Superior temporal gyrus (tissue), 1 donor: ENCODE results near the gene DDI2.
A peak's percentile ranks its signal among the peaks of the same experiment; 100 is the strongest.
"Not testable (repeated sequence)": the region's sequence is repeated elsewhere in the genome, so short reads cannot be mapped to it uniquely, and the experiment has no call there.

Source experiments
- DNase-seq: peaks from one replicate; pipeline ENCODE4 v3.0.0-alpha.2; 2016; ENCODE audit errors: extremely low spot score

DDI2 gene

GRCh38 chr1:15617173-15618076 is at the start of gene DDI2:
Gene DDI2 (plus strand): TSS chr1:15617458. CDS start chr1:15617671, 213 bp downstream.
- DNase-seq = peak; percentile 93

GRCh38 chr1:15568387-15569073 is 48.7 kb upstream of the DDI2 start:
- DNase-seq = no peak

- no peak for DNase-seq
These were observed 46.4 kb upstream of the DDI2 start for GRCh38 chr1:15570861-15571260.

- DNase-seq = no peak
These were observed 46.0 kb upstream of the DDI2 start for GRCh38 chr1:15571266-15571665.

- DNase-seq = peak; percentile 61
These were observed 43.8 kb upstream of the DDI2 start for GRCh38 chr1:15573477-15573876.

GRCh38 chr1:15574741-15575140 is 42.5 kb upstream of the DDI2 start:
- peak; percentile 45 for DNase-seq

GRCh38 chr1:15575549-15576150 is 41.6 kb upstream of the DDI2 start:
- DNase-seq = no peak

- no peak for DNase-seq
These were observed 39.6 kb upstream of the DDI2 start for GRCh38 chr1:15577691-15578090.

GRCh38 chr1:15578921-15579682 is 38.2 kb upstream of the DDI2 start:
- DNase-seq = peak; percentile 37

- DNase-seq = no peak
These were observed 37.6 kb upstream of the DDI2 start for GRCh38 chr1:15579683-15580047.

GRCh38 chr1:15583016-15583706 is 34.1 kb upstream of the DDI2 start:
- no peak for DNase-seq

GRCh38 chr1:15584489-15585363 is 32.5 kb upstream of the DDI2 start, which contains the start of gene AGMAT:
Gene AGMAT (minus strand): TSS chr1:15585051. CDS start chr1:15584967, 84 bp downstream.
- DNase-seq = no peak

- DNase-seq = no peak
These were observed 25.0 kb upstream of the DDI2 start for GRCh38 chr1:15592285-15592684.

GRCh38 chr1:15595809-15596617 is 21.2 kb upstream of the DDI2 start:
- DNase-seq = no peak

GRCh38 chr1:15598436-15598835 is 18.8 kb upstream of the DDI2 start:
- DNase-seq = no peak

- peak; percentile 98 for DNase-seq
These were observed 13.9 kb upstream of the DDI2 start for GRCh38 chr1:15603050-15603965.

GRCh38 chr1:15603966-15604282 is 13.3 kb upstream of the DDI2 start:
- not testable (repeated sequence) for DNase-seq

GRCh38 chr1:15604400-15604799 is 12.9 kb upstream of the DDI2 start:
- not testable (repeated sequence) for DNase-seq
